GM12878 (cell line): ENCODE results near the gene RAD9A.

Experiments used
- CEBPZ ChIP-seq: fragments of 150-350 bp; IDR thresholded peaks from 2 replicates; pipeline ENCODE4 v1.6.1; 2016; ENCODE audit warnings: low read depth, low read length
- NFYB ChIP-seq: IDR thresholded peaks from 2 replicates; pipeline ENCODE4 v1.6.1; 2011; ENCODE audit warnings: low read depth, mild to moderate bottlenecking, low read length, improper control_type of control experiment, moderate library complexity; ENCODE audit not compliant: insufficient read depth
- POLR2A ChIP-seq: IDR thresholded peaks from 2 replicates; pipeline ENCODE4 v1.6.1; 2011; ENCODE audit warnings: low read depth, mild to moderate bottlenecking, low read length
- RFX5 ChIP-seq: IDR thresholded peaks from 2 replicates; pipeline ENCODE4 v1.6.1; 2011; ENCODE audit warnings: low read depth, low read length, improper control_type of control experiment
- TF ChIP-seq, protein P1 (sequence below), 3 experiments: IDR thresholded peaks in 2 of 3; conservative IDR thresholded peaks in 1 of 3; 2 replicates each; pipeline ENCODE4 v1.5.1; 2011; ENCODE audit warnings: low read depth in 3 of 3, low read length in 3 of 3, mild to moderate bottlenecking in 3 of 3, control low read depth in 2 of 3, moderate library complexity in 2 of 3, inconsistent platforms in 1 of 3, mixed read lengths in 1 of 3; ENCODE audit not compliant: control insufficient read depth in 2 of 3, insufficient read depth in 1 of 3; ENCODE audit errors: extremely low read depth in 1 of 3
- TF ChIP-seq, protein P2 (sequence below): IDR thresholded peaks from 2 replicates; pipeline ENCODE4 v1.6.1; 2011; ENCODE audit warnings: borderline replicate concordance, low read depth, mild to moderate bottlenecking, moderate library complexity, mixed read lengths, low read length; ENCODE audit not compliant: insufficient read depth; ENCODE audit errors: extremely low read length

GRCh38 chr11:67390947-67391303, 861 bp upstream of the RAD9A start:
- no peak for TF ChIP-seq NFYB
- no peak for TF ChIP-seq POLR2A
- TF ChIP-seq, protein P1, sequence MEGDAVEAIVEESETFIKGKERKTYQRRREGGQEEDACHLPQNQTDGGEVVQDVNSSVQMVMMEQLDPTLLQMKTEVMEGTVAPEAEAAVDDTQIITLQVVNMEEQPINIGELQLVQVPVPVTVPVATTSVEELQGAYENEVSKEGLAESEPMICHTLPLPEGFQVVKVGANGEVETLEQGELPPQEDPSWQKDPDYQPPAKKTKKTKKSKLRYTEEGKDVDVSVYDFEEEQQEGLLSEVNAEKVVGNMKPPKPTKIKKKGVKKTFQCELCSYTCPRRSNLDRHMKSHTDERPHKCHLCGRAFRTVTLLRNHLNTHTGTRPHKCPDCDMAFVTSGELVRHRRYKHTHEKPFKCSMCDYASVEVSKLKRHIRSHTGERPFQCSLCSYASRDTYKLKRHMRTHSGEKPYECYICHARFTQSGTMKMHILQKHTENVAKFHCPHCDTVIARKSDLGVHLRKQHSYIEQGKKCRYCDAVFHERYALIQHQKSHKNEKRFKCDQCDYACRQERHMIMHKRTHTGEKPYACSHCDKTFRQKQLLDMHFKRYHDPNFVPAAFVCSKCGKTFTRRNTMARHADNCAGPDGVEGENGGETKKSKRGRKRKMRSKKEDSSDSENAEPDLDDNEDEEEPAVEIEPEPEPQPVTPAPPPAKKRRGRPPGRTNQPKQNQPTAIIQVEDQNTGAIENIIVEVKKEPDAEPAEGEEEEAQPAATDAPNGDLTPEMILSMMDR (IDR thresholded peaks at IDR 0.05 in 2 of 3, conservative IDR thresholded peaks at IDR 0.05 in 1 of 3; ENCODE audit: control insufficient read depth in 2 of 3, extremely low read depth in 1 of 3, insufficient read depth in 1 of 3, low read depth in 3 of 3, low read length in 3 of 3) = no peak
- TF ChIP-seq, protein P2, sequence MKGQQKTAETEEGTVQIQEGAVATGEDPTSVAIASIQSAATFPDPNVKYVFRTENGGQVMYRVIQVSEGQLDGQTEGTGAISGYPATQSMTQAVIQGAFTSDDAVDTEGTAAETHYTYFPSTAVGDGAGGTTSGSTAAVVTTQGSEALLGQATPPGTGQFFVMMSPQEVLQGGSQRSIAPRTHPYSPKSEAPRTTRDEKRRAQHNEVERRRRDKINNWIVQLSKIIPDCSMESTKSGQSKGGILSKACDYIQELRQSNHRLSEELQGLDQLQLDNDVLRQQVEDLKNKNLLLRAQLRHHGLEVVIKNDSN = no peak
- TF ChIP-seq CEBPZ = no peak
- TF ChIP-seq RFX5 = no peak
